CD14-positive monocyte (primary cell): ENCODE results near the gene PNPLA3. TPM values are rescaled to one million over a fixed set of nuclear protein-coding genes. Genes with fewer than 3 reads are reported as not detected.

ENCODE experiments used
- DNase-seq, 3 donors: peaks; one replicate each; pipeline ENCODE4 v3.0.0-alpha.2; 2011 to 2022
- H2AFZ ChIP-seq: 2 replicates; pipeline ENCODE4 v1.6.0; 2012; ENCODE audit warnings: mild to moderate bottlenecking, low read depth, low read length, inconsistent platforms; ENCODE audit not compliant: insufficient read depth, poor library complexity, severe bottlenecking
- H3K27ac ChIP-seq, 2 donors: 1 replicate in 1 of 2; 2 replicates in 1 of 2; pipeline ENCODE4 v1.5.1; 2012 to 2013; ENCODE audit warnings: low read length in 2 of 2, control low read depth in 1 of 2, inconsistent platforms in 1 of 2, low read depth in 1 of 2, mild to moderate bottlenecking in 1 of 2
- H3K27me3 ChIP-seq, 2 donors: one replicate each; pipeline versions ENCODE4 v1.6.0 to v1.6.1; 2011 to 2013; ENCODE audit warnings: low read length in 2 of 2; ENCODE audit not compliant: control insufficient read depth in 2 of 2, insufficient read depth in 2 of 2
- H3K36me3 ChIP-seq, 2 donors: replicated peaks in 1 of 2; 1 replicate in 1 of 2; 2 replicates in 1 of 2; pipeline versions ENCODE4 v1.5.1 to v1.6.1; 2012 to 2013; ENCODE audit warnings: low read length in 2 of 2, control low read depth in 1 of 2, inconsistent platforms in 1 of 2, mild to moderate bottlenecking in 1 of 2; ENCODE audit not compliant: insufficient read depth in 2 of 2, control insufficient read depth in 1 of 2
- H3K4me1 ChIP-seq, 2 donors: 1 replicate in 1 of 2; 2 replicates in 1 of 2; pipeline versions ENCODE4 v1.5.1 to v1.6.1; 2012 to 2013; ENCODE audit warnings: low read length in 2 of 2, control low read depth in 1 of 2, inconsistent platforms in 1 of 2, mild to moderate bottlenecking in 1 of 2, moderate library complexity in 1 of 2; ENCODE audit not compliant: insufficient read depth in 2 of 2, control insufficient read depth in 1 of 2
- H3K4me2 ChIP-seq: replicated peaks from 2 replicates; pipeline ENCODE3; 2012; ENCODE audit warnings: low read length, moderate library complexity, mild to moderate bottlenecking; ENCODE audit not compliant: poor library complexity, severe bottlenecking; ENCODE audit errors: extremely low read depth
- H3K4me3 ChIP-seq, 3 experiments: fragments of 200-600 bp in 1 of 3; sonication (generic) in 1 of 3; replicated peaks in 1 of 3; 1 replicate in 2 of 3; 2 replicates in 1 of 3; pipeline ENCODE4 v1.5.1; 2011 to 2013; ENCODE audit warnings: low read length in 3 of 3, mild to moderate bottlenecking in 3 of 3, control low read depth in 2 of 3, low read depth in 2 of 3, inconsistent platforms in 1 of 3, moderate library complexity in 1 of 3
- H3K79me2 ChIP-seq: 2 replicates; pipeline ENCODE4 v1.6.0; 2012; ENCODE audit warnings: mild to moderate bottlenecking, control low read depth, inconsistent platforms, low read length, moderate library complexity; ENCODE audit not compliant: insufficient read depth
- H3K9ac ChIP-seq: 2 replicates; pipeline ENCODE4 v1.6.0; 2017; ENCODE audit warnings: low read length, mild to moderate bottlenecking; ENCODE audit not compliant: insufficient read depth, poor library complexity, severe bottlenecking
- H3K9me3 ChIP-seq, 2 donors: replicated peaks in 1 of 2; 1 replicate in 1 of 2; 2 replicates in 1 of 2; pipeline versions ENCODE4 v1.5.1 to v1.6.1; 2012 to 2013; ENCODE audit warnings: low read length in 2 of 2, control low read depth in 1 of 2; ENCODE audit not compliant: control insufficient read depth in 1 of 2, insufficient read depth in 1 of 2
- H4K20me1 ChIP-seq: 2 replicates; pipeline ENCODE4 v1.6.0; 2012; ENCODE audit warnings: mild to moderate bottlenecking, low read length, control low read depth, moderate library complexity; ENCODE audit not compliant: insufficient read depth
- H3K27ac Mint-ChIP-seq, 7 donors: one replicate each; pipeline ENCODE4 v1.8.0; 2020; ENCODE audit warnings: mild to moderate bottlenecking in 7 of 7, mixed read lengths in 7 of 7, moderate library complexity in 6 of 7, inconsistent platforms in 2 of 7
- H3K27me3 Mint-ChIP-seq, 3 donors: one replicate each; pipeline ENCODE4 v1.8.0; 2021 to 2022; ENCODE audit warnings: low read depth in 3 of 3, mild to moderate bottlenecking in 3 of 3, mixed read lengths in 3 of 3, moderate library complexity in 3 of 3, inconsistent platforms in 1 of 3
- H3K36me3 Mint-ChIP-seq, 2 donors: one replicate each; pipeline ENCODE4 v1.8.0; 2020; ENCODE audit warnings: mixed read lengths in 2 of 2, inconsistent platforms in 1 of 2, mild to moderate bottlenecking in 1 of 2
- H3K4me1 Mint-ChIP-seq: one replicate; pipeline ENCODE4 v1.8.0; 2020; ENCODE audit warnings: mild to moderate bottlenecking, mixed read lengths
- H3K4me3 Mint-ChIP-seq, 2 donors: one replicate each; pipeline ENCODE4 v1.8.0; 2020; ENCODE audit warnings: mild to moderate bottlenecking in 2 of 2, mixed read lengths in 2 of 2, moderate library complexity in 1 of 2
- H3K9me3 Mint-ChIP-seq, 7 donors: one replicate each; pipeline ENCODE4 v1.8.0; 2020 to 2022; ENCODE audit warnings: mixed read lengths in 7 of 7, mild to moderate bottlenecking in 6 of 7, moderate library complexity in 6 of 7, inconsistent platforms in 2 of 7
- WGBS: methylation state at CpG from one replicate; pipeline ENCODE4 v1.1.5; 2013; ENCODE audit warnings: missing lambda C conversion rate; ENCODE audit not compliant: insufficient coverage; 5-methylcytosine and 5-hydroxymethylcytosine counted together
- intact Hi-C, 2 donors: fragments of 100-400 bp; cut with micrococcal nuclease; formaldehyde crosslinking; loops; one replicate each; pipeline versions ENCODE4 v1.15.0 to v1.15.1; 2023
- polyA plus RNA-seq, 3 donors: library from polyadenylated mRNA; depleted of rRNA in 1 of 3; unstranded in 2 of 3; stranded (reverse) in 1 of 3; fragments of 300-500 nt in 2 of 3; fragments of >200 nt in 1 of 3; fragmentation: Illumina TruSeq in 2 of 3; gene quantifications; 1 replicate in 2 of 3; 2 replicates in 1 of 3; pipeline ENCODE4 v1.2.3, GENCODE V29; 2012 to 2021
- TF ChIP-seq, protein P1 (sequence below): fragments of 200-600 bp; IDR thresholded peaks from one replicate; pipeline ENCODE4 v1.8.0; 2022; ENCODE audit warnings: antibody characterized with exemption, mild to moderate bottlenecking

PNPLA3 gene
- polyA plus RNA-seq, 3 donors: not detected

DNA sequence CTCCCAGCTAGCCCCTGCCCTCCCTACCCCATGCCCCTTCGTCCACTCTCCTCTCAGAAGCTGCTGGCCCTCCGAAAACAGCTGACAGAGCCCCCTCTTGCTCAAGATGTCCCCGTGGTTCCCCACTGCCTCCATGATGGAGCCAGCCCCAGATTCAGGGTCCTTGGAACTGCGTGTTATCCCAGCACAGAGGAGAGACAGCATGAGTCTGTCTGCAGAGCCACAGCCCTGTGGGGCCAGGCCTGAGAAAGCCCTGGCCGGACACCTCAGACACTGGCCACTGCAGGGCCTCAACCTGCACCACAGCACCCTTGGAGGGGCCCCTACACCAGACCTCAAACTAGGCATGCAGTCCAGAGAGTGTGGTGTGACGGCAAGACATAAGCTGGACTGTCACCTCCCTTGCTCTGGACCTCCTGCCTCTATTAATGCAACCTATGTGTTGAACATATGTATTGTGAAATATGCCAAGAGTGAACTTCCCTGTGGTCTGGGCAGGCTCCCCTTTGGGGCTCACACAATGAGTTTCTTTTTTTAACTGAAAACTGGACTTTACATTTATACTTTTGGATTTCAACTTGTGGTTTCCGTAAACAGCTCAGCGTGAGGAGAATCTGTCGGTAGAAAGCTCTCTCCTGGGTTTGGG, 41.4 kb upstream of the PNPLA3 start:
- 88% methylated on average over 8 of the region's 9 CpGs for WGBS
- DNase-seq: no peak
- H3K4me1 Mint-ChIP-seq: no peaks in the 10 kb centered on the region

DNA sequence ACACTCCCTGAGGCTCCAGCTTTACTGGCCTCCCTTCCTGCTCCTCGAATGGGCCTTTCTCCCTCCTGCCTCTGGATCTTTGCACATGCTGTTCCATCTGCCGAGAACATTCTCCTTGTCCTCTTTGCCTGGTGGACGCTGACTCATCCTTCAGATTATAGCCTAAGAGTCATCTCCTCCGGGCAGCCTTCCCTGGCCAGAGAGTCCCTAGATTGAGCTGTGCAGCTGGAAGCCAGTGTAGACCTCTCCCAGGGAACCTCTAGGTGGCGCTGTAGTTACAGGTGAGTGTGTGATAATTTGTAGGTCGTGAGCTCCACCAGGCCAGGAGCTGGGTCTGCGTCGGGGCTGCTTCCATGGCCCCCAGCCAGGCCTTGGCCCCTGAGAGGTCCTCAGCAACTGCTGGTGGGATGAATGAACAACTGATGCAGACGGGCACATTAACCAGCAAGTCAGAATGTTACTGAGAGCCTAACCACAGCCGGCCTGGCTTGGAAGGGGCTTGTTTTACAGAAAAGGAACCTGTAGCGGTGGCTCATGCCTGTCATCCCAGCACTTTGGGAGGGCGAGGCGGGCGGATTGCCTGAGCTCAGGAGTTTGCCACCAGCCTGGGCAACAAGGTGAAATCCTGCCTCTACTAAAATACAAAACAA, 40.5 kb upstream of the PNPLA3 start:
- H3K4me3 ChIP-seq: no peak overlapping the region
- Mint-ChIP-seq H3K27ac (no peak overlapping the region), H3K4me1 (no peaks in the 10 kb centered on the region), H3K27me3 (peaks cover 0 to 12% (median 4%) of the 10 kb centered on the region in 3 donors), H3K4me3 (no peak overlapping the region), H3K9me3 (no peaks in the 10 kb centered on the region), H3K36me3 (no peaks in the 10 kb centered on the region)
- peak in 2 of 3 donors; percentile 14 to 38 for DNase-seq
- no peak overlapping the region for H3K27ac ChIP-seq
- intact Hi-C loops: no loop called here
- H3K4me2 ChIP-seq: no peak overlapping the region
- TF ChIP-seq, protein P1, sequence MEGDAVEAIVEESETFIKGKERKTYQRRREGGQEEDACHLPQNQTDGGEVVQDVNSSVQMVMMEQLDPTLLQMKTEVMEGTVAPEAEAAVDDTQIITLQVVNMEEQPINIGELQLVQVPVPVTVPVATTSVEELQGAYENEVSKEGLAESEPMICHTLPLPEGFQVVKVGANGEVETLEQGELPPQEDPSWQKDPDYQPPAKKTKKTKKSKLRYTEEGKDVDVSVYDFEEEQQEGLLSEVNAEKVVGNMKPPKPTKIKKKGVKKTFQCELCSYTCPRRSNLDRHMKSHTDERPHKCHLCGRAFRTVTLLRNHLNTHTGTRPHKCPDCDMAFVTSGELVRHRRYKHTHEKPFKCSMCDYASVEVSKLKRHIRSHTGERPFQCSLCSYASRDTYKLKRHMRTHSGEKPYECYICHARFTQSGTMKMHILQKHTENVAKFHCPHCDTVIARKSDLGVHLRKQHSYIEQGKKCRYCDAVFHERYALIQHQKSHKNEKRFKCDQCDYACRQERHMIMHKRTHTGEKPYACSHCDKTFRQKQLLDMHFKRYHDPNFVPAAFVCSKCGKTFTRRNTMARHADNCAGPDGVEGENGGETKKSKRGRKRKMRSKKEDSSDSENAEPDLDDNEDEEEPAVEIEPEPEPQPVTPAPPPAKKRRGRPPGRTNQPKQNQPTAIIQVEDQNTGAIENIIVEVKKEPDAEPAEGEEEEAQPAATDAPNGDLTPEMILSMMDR: peak; percentile 66
- no peaks in the 10 kb centered on the region for H4K20me1 ChIP-seq
- H3K4me1 ChIP-seq: no peaks in the 10 kb centered on the region
- no peak overlapping the region for H2AFZ ChIP-seq
- H3K9me3 ChIP-seq: no peaks in the 10 kb centered on the region
- no peaks in the 10 kb centered on the region for H3K36me3 ChIP-seq
- H3K9ac ChIP-seq: no peak overlapping the region
- H3K79me2 ChIP-seq: no peaks in the 10 kb centered on the region
- 39% methylated on average over 8 of the region's 14 CpGs for WGBS
- no peaks in the 10 kb centered on the region for H3K27me3 ChIP-seq

More for the DNA sequence above, 41.4 kb upstream of the PNPLA3 start:
- intact Hi-C loops: no loop called here
- TF ChIP-seq, protein P1: no peak
- Mint-ChIP-seq H3K27me3 (peaks cover 1 to 8% (median 4%) of the 10 kb centered on the region in 3 donors), H3K9me3 (no peaks in the 10 kb centered on the region), H3K4me3 (no peak overlapping the region), H3K36me3 (no peaks in the 10 kb centered on the region), H3K27ac (peak overlapping the region in 1 of 7 donors; percentile 24)
- Histone ChIP-seq H3K4me1 (no peaks in the 10 kb centered on the region), H3K36me3 (no peaks in the 10 kb centered on the region), H3K79me2 (no peaks in the 10 kb centered on the region), H3K4me2 (no peak overlapping the region), H3K9me3 (no peaks in the 10 kb centered on the region), H4K20me1 (no peaks in the 10 kb centered on the region), H3K9ac (no peak overlapping the region), H3K27me3 (no peaks in the 10 kb centered on the region), H3K27ac (no peak overlapping the region), H2AFZ (no peak overlapping the region), H3K4me3 (no peak overlapping the region)
